H9 (cell line): Measurements from ENCODE around the gene PTDSS2. TPM values are rescaled to one million over a fixed set of nuclear protein-coding genes. Genes with fewer than 3 reads are reported as not detected.

Source experiments
- DNase-seq: peaks from one replicate; pipeline ENCODE4 v3.0.0-alpha.2; 2017
- H2AFZ ChIP-seq: one replicate; pipeline ENCODE4 v1.6.1; 2013; ENCODE audit warnings: mild to moderate bottlenecking, low read length, control low read depth, moderate library complexity
- H2AK5ac ChIP-seq: 2 replicates; pipeline ENCODE4 v1.6.1; 2013; ENCODE audit warnings: low read length, control low read depth, mixed read lengths; ENCODE audit not compliant: insufficient read length
- H2BK120ac ChIP-seq: one replicate; pipeline ENCODE4 v1.6.1; 2013; ENCODE audit warnings: low read depth, mild to moderate bottlenecking, low read length, control low read depth, inconsistent platforms; ENCODE audit not compliant: poor library complexity, severe bottlenecking
- H2BK12ac ChIP-seq: 2 replicates; pipeline ENCODE4 v1.6.1; 2013; ENCODE audit warnings: low read length, control low read depth, mixed read lengths, low read depth; ENCODE audit not compliant: insufficient read length
- H2BK15ac ChIP-seq: 2 replicates; pipeline ENCODE4 v1.6.1; 2013; ENCODE audit warnings: low read depth, low read length, control low read depth
- H2BK20ac ChIP-seq: one replicate; pipeline ENCODE4 v1.6.1; 2013; ENCODE audit warnings: low read depth, mild to moderate bottlenecking, low read length, control low read depth, inconsistent platforms; ENCODE audit not compliant: poor library complexity, severe bottlenecking
- H2BK5ac ChIP-seq: 2 replicates; pipeline ENCODE4 v1.6.1; 2013; ENCODE audit warnings: low read length, control low read depth, mixed read lengths; ENCODE audit not compliant: insufficient read length
- H3K14ac ChIP-seq: 2 replicates; pipeline ENCODE4 v1.6.1; 2013; ENCODE audit warnings: low read length, control low read depth; ENCODE audit not compliant: insufficient read depth
- H3K18ac ChIP-seq: 2 replicates; pipeline ENCODE4 v1.6.1; 2013; ENCODE audit warnings: low read depth, mild to moderate bottlenecking, mixed read lengths, low read length, control low read depth; ENCODE audit not compliant: insufficient read length
- H3K23ac ChIP-seq: 2 replicates; pipeline ENCODE4 v1.6.1; 2013; ENCODE audit warnings: low read length, control low read depth, mixed read lengths, low read depth; ENCODE audit not compliant: insufficient read length
- H3K23me2 ChIP-seq: 2 replicates; pipeline ENCODE4 v1.6.1; 2013; ENCODE audit warnings: low read depth, mild to moderate bottlenecking, mixed read lengths, low read length, control low read depth; ENCODE audit not compliant: insufficient read length, poor library complexity, severe bottlenecking
- H3K27ac ChIP-seq: 2 replicates; pipeline ENCODE4 v1.5.1; 2013; ENCODE audit warnings: low read length, control low read depth, mixed read lengths, low read depth; ENCODE audit not compliant: insufficient read length
- H3K27me3 ChIP-seq: 2 replicates; pipeline ENCODE4 v1.6.1; 2013; ENCODE audit warnings: low read length, control low read depth, inconsistent platforms; ENCODE audit not compliant: insufficient read depth
- H3K4ac ChIP-seq: 2 replicates; pipeline ENCODE4 v1.6.1; 2013; ENCODE audit warnings: low read depth, mild to moderate bottlenecking, control low read depth, inconsistent platforms, low read length, moderate library complexity
- H3K4me1 ChIP-seq: 2 replicates; pipeline ENCODE4 v1.6.1; 2013; ENCODE audit warnings: low read length, control low read depth, inconsistent platforms; ENCODE audit not compliant: insufficient read depth
- H3K4me2 ChIP-seq: 2 replicates; pipeline ENCODE4 v1.6.1; 2013; ENCODE audit warnings: low read length, control low read depth, mixed read lengths; ENCODE audit not compliant: insufficient read length, insufficient read depth
- H3K56ac ChIP-seq: 2 replicates; pipeline ENCODE4 v1.6.1; 2013; ENCODE audit warnings: low read depth, mild to moderate bottlenecking, mixed read lengths, low read length, control low read depth; ENCODE audit not compliant: insufficient read length
- H3K79me1 ChIP-seq: 2 replicates; pipeline ENCODE4 v1.6.1; 2013; ENCODE audit warnings: low read depth, mild to moderate bottlenecking, moderate library complexity, low read length, control low read depth, inconsistent platforms; ENCODE audit not compliant: insufficient read depth, poor library complexity, severe bottlenecking
- H3K79me2 ChIP-seq: 2 replicates; pipeline ENCODE4 v1.6.1; 2013; ENCODE audit warnings: low read length, control low read depth, inconsistent platforms; ENCODE audit not compliant: insufficient read depth
- H3K9ac ChIP-seq: 2 replicates; pipeline ENCODE4 v1.6.1; 2013; ENCODE audit warnings: low read length, control low read depth, mixed read lengths; ENCODE audit not compliant: insufficient read length; ENCODE audit errors: extremely low read depth
- H3K9me3 ChIP-seq: one replicate; pipeline ENCODE4 v1.6.1; 2013; ENCODE audit warnings: low read depth, low read length, inconsistent platforms; ENCODE audit not compliant: control insufficient read depth
- H3T11ph ChIP-seq: one replicate; pipeline ENCODE4 v1.6.1; 2013; ENCODE audit warnings: mild to moderate bottlenecking, low read length, control low read depth, inconsistent platforms
- H4K20me1 ChIP-seq: one replicate; pipeline ENCODE4 v1.6.1; 2013; ENCODE audit not compliant: control insufficient read depth, insufficient read length, insufficient read depth
- H4K5ac ChIP-seq: 2 replicates; pipeline ENCODE4 v1.6.1; 2013; ENCODE audit warnings: low read depth, mild to moderate bottlenecking, mixed read lengths, low read length, control low read depth; ENCODE audit not compliant: insufficient read length
- H4K8ac ChIP-seq: replicated peaks from 2 replicates; pipeline ENCODE4 v1.6.1; 2013; ENCODE audit warnings: low read length, control low read depth, mixed read lengths, low read depth; ENCODE audit not compliant: insufficient read length
- H4K91ac ChIP-seq: 2 replicates; pipeline ENCODE4 v1.6.1; 2013; ENCODE audit warnings: low read depth, mild to moderate bottlenecking, moderate library complexity, mixed read lengths, low read length, control low read depth; ENCODE audit not compliant: insufficient read length
- H3K27ac Mint-ChIP-seq, 3 experiments: 2 replicates in 2 of 3; 3 replicates in 1 of 3; pipeline ENCODE4 v1.8.0; 2020 to 2021; ENCODE audit warnings: mixed read lengths in 3 of 3, mild to moderate bottlenecking in 1 of 3, moderate library complexity in 1 of 3
- H3K27me3 Mint-ChIP-seq: 2 replicates; pipeline ENCODE4 v1.8.0; 2021; ENCODE audit warnings: low read depth, mild to moderate bottlenecking, moderate library complexity, mixed read lengths
- H3K36me3 Mint-ChIP-seq, 3 experiments: 2 replicates in 2 of 3; 3 replicates in 1 of 3; pipeline ENCODE4 v1.8.0; 2020 to 2021; ENCODE audit warnings: low read depth in 3 of 3, mixed read lengths in 3 of 3; ENCODE audit not compliant: insufficient read depth in 1 of 3
- H3K4me1 Mint-ChIP-seq, 2 experiments: 2 replicates each; pipeline ENCODE4 v1.8.0; 2020; ENCODE audit warnings: mixed read lengths in 2 of 2
- H3K4me3 Mint-ChIP-seq, 2 experiments: 2 replicates in 1 of 2; 3 replicates in 1 of 2; pipeline ENCODE4 v1.8.0; 2020 to 2021; ENCODE audit warnings: mild to moderate bottlenecking in 2 of 2, mixed read lengths in 2 of 2, moderate library complexity in 1 of 2
- H3K9me3 Mint-ChIP-seq, 2 experiments: 2 replicates in 1 of 2; 3 replicates in 1 of 2; pipeline ENCODE4 v1.8.0; 2020; ENCODE audit warnings: mild to moderate bottlenecking in 2 of 2, mixed read lengths in 2 of 2, moderate library complexity in 1 of 2
- WGBS: extraction: QIAGEN DNeasy Blood & Tissue Kit; methylation state at CpG from one replicate; pipeline ENCODE4 v1.1.7; 2013; ENCODE audit warnings: missing lambda C conversion rate, low lambda C conversion rate, mixed read lengths; ENCODE audit not compliant: insufficient read length; ENCODE audit errors: extremely low coverage; 5-methylcytosine and 5-hydroxymethylcytosine counted together
- total RNA-seq: library from RNA; stranded (reverse); gene quantifications from 2 replicates; pipeline ENCODE4 v1.2.1, GENCODE V29; 2021
- TF ChIP-seq, protein P1 (sequence below): fragments of 200-600 bp; sonication (generic); conservative IDR thresholded peaks from 3 replicates; pipeline ENCODE4 v1.8.0; 2021; ENCODE audit warnings: antibody characterized with exemption, mild to moderate bottlenecking

Gene PTDSS2
- total RNA-seq, 1 experiment from 2014 or later = 55.3 TPM

- no peaks in the 10 kb centered on the region for H3K4me1 ChIP-seq
- no peak overlapping the region for H2BK12ac ChIP-seq
- H3K27ac Mint-ChIP-seq = no peak overlapping the region
Measured at GRCh38 chr11:431921-432320, 18.2 kb upstream of the PTDSS2 start.

More at GRCh38 chr11:431921-432320, 18.2 kb upstream of the PTDSS2 start:
- Histone ChIP-seq H2AFZ (no peak overlapping the region), H3K4me2 (no peak overlapping the region), H3T11ph (no peak overlapping the region), H3K27ac (no peak overlapping the region), H2AK5ac (no peak overlapping the region), H4K20me1 (no peaks in the 10 kb centered on the region), H2BK120ac (no peak overlapping the region), H4K91ac (no peak overlapping the region), H3K14ac (no peak overlapping the region), H2BK15ac (no peak overlapping the region), H3K4ac (no peak overlapping the region), H3K23me2 (no peaks in the 10 kb centered on the region), H3K27me3 (no peaks in the 10 kb centered on the region), H3K9me3 (peaks cover under 1% of the 10 kb centered on the region), H3K9ac (no peak overlapping the region), H2BK20ac (no peak overlapping the region), H3K56ac (no peak overlapping the region), H3K18ac (no peak overlapping the region), H3K79me2 (no peaks in the 10 kb centered on the region), H3K23ac (no peak overlapping the region), H4K8ac (no peak overlapping the region), H3K79me1 (no peaks in the 10 kb centered on the region), H2BK5ac (no peak overlapping the region), H4K5ac (no peak overlapping the region)
- no CpG with 5 or more reads among the region's 13 CpGs for WGBS
- H3K27me3 Mint-ChIP-seq = peaks cover 2% of the 10 kb centered on the region
- TF ChIP-seq, protein P1, sequence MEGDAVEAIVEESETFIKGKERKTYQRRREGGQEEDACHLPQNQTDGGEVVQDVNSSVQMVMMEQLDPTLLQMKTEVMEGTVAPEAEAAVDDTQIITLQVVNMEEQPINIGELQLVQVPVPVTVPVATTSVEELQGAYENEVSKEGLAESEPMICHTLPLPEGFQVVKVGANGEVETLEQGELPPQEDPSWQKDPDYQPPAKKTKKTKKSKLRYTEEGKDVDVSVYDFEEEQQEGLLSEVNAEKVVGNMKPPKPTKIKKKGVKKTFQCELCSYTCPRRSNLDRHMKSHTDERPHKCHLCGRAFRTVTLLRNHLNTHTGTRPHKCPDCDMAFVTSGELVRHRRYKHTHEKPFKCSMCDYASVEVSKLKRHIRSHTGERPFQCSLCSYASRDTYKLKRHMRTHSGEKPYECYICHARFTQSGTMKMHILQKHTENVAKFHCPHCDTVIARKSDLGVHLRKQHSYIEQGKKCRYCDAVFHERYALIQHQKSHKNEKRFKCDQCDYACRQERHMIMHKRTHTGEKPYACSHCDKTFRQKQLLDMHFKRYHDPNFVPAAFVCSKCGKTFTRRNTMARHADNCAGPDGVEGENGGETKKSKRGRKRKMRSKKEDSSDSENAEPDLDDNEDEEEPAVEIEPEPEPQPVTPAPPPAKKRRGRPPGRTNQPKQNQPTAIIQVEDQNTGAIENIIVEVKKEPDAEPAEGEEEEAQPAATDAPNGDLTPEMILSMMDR = no peak
- peaks cover 4 to 6% of the 10 kb centered on the region in 2 experiments for H3K9me3 Mint-ChIP-seq
- H3K36me3 Mint-ChIP-seq = peaks cover 3 to 13% (median 7%) of the 10 kb centered on the region in 3 experiments; a peak in 6 of 7 replicates
- H3K4me1 Mint-ChIP-seq = peaks cover 0 to 3% of the 10 kb centered on the region in 2 experiments; a peak in 1 of 4 replicates
- no peak overlapping the region for H3K4me3 Mint-ChIP-seq
- DNase-seq = no peak
